ENCODE results near the gene GALT. TPM values are rescaled to one million over a fixed set of nuclear protein-coding genes. Genes with fewer than 3 reads are reported as not detected.

Gene GALT
- total and polyA plus RNA-seq, 2 experiments from 2014 or later, result 31.5 to 35.1 TPM

GRCh38 chr9:34648673-34649072 is 2.2 kb downstream of the GALT start (continued):
- TF ChIP-seq, protein P1, sequence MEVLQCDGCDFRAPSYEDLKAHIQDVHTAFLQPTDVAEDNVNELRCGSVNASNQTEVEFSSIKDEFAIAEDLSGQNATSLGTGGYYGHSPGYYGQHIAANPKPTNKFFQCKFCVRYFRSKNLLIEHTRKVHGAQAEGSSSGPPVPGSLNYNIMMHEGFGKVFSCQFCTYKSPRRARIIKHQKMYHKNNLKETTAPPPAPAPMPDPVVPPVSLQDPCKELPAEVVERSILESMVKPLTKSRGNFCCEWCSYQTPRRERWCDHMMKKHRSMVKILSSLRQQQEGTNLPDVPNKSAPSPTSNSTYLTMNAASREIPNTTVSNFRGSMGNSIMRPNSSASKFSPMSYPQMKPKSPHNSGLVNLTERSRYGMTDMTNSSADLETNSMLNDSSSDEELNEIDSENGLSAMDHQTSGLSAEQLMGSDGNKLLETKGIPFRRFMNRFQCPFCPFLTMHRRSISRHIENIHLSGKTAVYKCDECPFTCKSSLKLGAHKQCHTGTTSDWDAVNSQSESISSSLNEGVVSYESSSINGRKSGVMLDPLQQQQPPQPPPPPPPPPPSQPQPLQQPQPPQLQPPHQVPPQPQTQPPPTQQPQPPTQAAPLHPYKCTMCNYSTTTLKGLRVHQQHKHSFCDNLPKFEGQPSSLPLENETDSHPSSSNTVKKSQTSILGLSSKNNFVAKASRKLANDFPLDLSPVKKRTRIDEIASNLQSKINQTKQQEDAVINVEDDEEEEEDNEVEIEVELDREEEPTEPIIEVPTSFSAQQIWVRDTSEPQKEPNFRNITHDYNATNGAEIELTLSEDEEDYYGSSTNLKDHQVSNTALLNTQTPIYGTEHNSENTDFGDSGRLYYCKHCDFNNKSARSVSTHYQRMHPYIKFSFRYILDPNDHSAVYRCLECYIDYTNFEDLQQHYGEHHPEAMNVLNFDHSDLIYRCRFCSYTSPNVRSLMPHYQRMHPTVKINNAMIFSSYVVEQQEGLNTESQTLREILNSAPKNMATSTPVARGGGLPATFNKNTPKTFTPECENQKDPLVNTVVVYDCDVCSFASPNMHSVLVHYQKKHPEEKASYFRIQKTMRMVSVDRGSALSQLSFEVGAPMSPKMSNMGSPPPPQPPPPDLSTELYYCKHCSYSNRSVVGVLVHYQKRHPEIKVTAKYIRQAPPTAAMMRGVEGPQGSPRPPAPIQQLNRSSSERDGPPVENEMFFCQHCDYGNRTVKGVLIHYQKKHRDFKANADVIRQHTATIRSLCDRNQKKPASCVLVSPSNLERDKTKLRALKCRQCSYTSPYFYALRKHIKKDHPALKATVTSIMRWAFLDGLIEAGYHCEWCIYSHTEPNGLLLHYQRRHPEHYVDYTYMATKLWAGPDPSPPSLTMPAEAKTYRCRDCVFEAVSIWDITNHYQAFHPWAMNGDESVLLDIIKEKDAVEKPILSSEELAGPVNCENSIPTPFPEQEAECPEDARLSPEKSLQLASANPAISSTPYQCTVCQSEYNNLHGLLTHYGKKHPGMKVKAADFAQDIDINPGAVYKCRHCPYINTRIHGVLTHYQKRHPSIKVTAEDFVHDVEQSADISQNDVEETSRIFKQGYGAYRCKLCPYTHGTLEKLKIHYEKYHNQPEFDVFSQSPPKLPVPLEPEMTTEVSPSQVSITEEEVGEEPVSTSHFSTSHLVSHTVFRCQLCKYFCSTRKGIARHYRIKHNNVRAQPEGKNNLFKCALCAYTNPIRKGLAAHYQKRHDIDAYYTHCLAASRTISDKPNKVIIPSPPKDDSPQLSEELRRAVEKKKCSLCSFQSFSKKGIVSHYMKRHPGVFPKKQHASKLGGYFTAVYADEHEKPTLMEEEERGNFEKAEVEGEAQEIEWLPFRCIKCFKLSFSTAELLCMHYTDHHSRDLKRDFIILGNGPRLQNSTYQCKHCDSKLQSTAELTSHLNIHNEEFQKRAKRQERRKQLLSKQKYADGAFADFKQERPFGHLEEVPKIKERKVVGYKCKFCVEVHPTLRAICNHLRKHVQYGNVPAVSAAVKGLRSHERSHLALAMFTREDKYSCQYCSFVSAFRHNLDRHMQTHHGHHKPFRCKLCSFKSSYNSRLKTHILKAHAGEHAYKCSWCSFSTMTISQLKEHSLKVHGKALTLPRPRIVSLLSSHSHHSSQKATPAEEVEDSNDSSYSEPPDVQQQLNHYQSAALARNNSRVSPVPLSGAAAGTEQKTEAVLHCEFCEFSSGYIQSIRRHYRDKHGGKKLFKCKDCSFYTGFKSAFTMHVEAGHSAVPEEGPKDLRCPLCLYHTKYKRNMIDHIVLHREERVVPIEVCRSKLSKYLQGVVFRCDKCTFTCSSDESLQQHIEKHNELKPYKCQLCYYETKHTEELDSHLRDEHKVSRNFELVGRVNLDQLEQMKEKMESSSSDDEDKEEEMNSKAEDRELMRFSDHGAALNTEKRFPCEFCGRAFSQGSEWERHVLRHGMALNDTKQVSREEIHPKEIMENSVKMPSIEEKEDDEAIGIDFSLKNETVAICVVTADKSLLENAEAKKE (CRISPR knock-in tag; IDR thresholded peaks at IDR 0.05), result no peak
- TF ChIP-seq ETS1 (IDR thresholded peaks at IDR 0.05), result no peak

DNA sequence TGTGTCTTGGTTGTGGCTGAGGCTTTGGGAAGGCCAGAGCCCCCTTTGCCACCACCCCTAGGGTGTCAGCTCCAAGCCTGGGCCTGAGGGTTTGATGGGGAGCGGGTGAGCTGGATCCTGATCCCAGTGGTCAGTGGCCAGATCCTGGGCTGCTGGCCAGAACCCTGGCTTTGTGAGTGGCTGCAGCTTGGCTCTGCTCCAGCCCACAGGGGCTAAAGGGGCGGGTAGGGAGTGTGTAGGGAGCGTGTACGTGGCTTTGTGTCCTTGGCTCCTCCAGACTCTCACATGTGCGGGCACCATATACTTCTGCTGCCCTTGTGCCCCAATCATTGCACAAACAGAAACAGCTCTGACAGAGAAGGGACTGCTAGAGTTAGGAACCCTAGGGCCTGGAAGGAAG is 4.3 kb downstream of the GALT start:
- TF ChIP-seq ZNF114 (CRISPR knock-in tag; IDR thresholded peaks at IDR 0.05), result no peak
- no peak for TF ChIP-seq EZH2phosphoT487 (IDR thresholded peaks at IDR 0.05; ENCODE audit: unreplicated experiment)
- H2AFZ ChIP-seq, result no peak overlapping the region
- H3K4me1 Mint-ChIP-seq, result peaks cover 51% of the 10 kb centered on the region
- peak overlapping the region; percentile 80 for H3K4me3 Mint-ChIP-seq
- no peak overlapping the region for H3K4me3 ChIP-seq
- H3K9me3 Mint-ChIP-seq, result no peaks in the 10 kb centered on the region; the same call in 2 of the 3 replicates
- peaks cover 6% of the 10 kb centered on the region for H3K79me2 ChIP-seq (replicated peaks; ENCODE audit: insufficient read depth)
- H3K27ac ChIP-seq (ENCODE audit: low read depth), result no peak overlapping the region
- H4K20me1 ChIP-seq (replicated peaks; ENCODE audit: insufficient read depth), result no peaks in the 10 kb centered on the region; the same call in none of the 2 replicates
- no peak overlapping the region for H3K4me2 ChIP-seq
- ATAC-seq (no peak), DNase-seq (ENCODE audit: low spot score) (no peak)
- H3K36me3 Mint-ChIP-seq (ENCODE audit: low read depth), result peaks cover 26% of the 10 kb centered on the region
- H3K36me3 ChIP-seq (ENCODE audit: insufficient read depth), result peaks cover 3% of the 10 kb centered on the region; the same call in 1 of the 2 replicates
- H3F3A ChIP-seq (replicated peaks; ENCODE audit: low read depth), result peaks cover 12% of the 10 kb centered on the region; the same call in 1 of the 2 replicates
- H3K27me3 ChIP-seq (ENCODE audit: insufficient read depth), result no peaks in the 10 kb centered on the region
- no peak overlapping the region for H3K27ac Mint-ChIP-seq
- H3K4me1 ChIP-seq (ENCODE audit: insufficient read depth), result peaks cover 30% of the 10 kb centered on the region
- no peaks in the 10 kb centered on the region for H3K9me2 ChIP-seq (ENCODE audit: insufficient read depth)
- H3K27me3 Mint-ChIP-seq (ENCODE audit: insufficient read depth, low read depth, poor library complexity), result peaks cover 19% of the 10 kb centered on the region
